Vagina (tissue), 2 donors: ENCODE data around the gene TMEM114. TPM values are rescaled to one million over a fixed set of nuclear protein-coding genes. Genes with fewer than 3 reads are reported as not detected.

Source experiments
- DNase-seq, 2 donors: peaks; one replicate each; pipeline ENCODE4 v3.0.0-alpha.2; 2017; ENCODE audit errors: extremely low spot score in 2 of 2
- H3K27ac ChIP-seq: fragments of 200-600 bp; sonication (generic); one replicate; pipeline ENCODE4 v1.5.1; 2019
- H3K27me3 ChIP-seq: fragments of 200-600 bp; sonication (generic); one replicate; pipeline ENCODE4 v1.5.1; 2019
- H3K36me3 ChIP-seq, 2 donors: fragments of 200-600 bp; sonication (generic); one replicate each; pipeline ENCODE4 v1.5.1; 2017 to 2019
- H3K4me1 ChIP-seq: fragments of 200-600 bp; sonication (generic); one replicate; pipeline ENCODE4 v1.5.1; 2019
- H3K4me3 ChIP-seq, 2 donors: fragments of 200-600 bp; sonication (generic); 1 replicate in 1 of 2; 2 replicates in 1 of 2; pipeline ENCODE4 v1.5.1; 2016 to 2019
- H3K9me3 ChIP-seq: fragments of 200-600 bp; sonication (generic); one replicate; pipeline ENCODE4 v1.5.1; 2019
- CTCF ChIP-seq, 3 experiments: fragments of 450-650 bp in 2 of 3; fragments of 200-600 bp in 1 of 3; sonication (generic) in 1 of 3; IDR thresholded peaks; one replicate each; pipeline ENCODE4 v1.5.1; 2017 to 2019; ENCODE audit warnings: antibody characterized with exemption in 3 of 3, mild to moderate bottlenecking in 2 of 3, moderate library complexity in 2 of 3
- POLR2A ChIP-seq, 2 donors: fragments of 450-650 bp; IDR thresholded peaks; one replicate each; pipeline ENCODE4 v1.6.1; 2017; ENCODE audit warnings: antibody characterized with exemption in 2 of 2, mild to moderate bottlenecking in 2 of 2, moderate library complexity in 2 of 2
- POLR2AphosphoS5 ChIP-seq, 2 donors: sonication (generic); formaldehyde crosslinking; IDR thresholded peaks; one replicate each; pipeline ENCODE4 v1.9.0; 2017; ENCODE audit warnings: antibody characterized with exemption in 2 of 2, mild to moderate bottlenecking in 2 of 2, low read depth in 1 of 2; ENCODE audit not compliant: insufficient read depth in 1 of 2
- intact Hi-C: fragments of 100-400 bp; cut with DNase I; formaldehyde crosslinking; loops from one replicate; pipeline ENCODE4 v1.15.1; 2023
- total RNA-seq: library from RNA; depleted of rRNA; stranded (reverse); fragments of >200 nt; gene quantifications from one replicate; pipeline ENCODE4 v1.2.3, GENCODE V29; 2016

TMEM114 gene
- total RNA-seq, 1 donor from 2014 or later = not detected

GRCh38 chr16:8576141-8577004 is 13.9 kb downstream of the TMEM114 start:
- no peak for DNase-seq
- H3K36me3 ChIP-seq = no peaks in the 10 kb centered on the region
- H3K27me3 ChIP-seq = no peaks in the 10 kb centered on the region
- H3K27ac ChIP-seq = no peak overlapping the region
- H3K4me3 ChIP-seq = no peak overlapping the region
- no peaks in the 10 kb centered on the region for H3K4me1 ChIP-seq
- H3K9me3 ChIP-seq = no peaks in the 10 kb centered on the region
- TF ChIP-seq POLR2AphosphoS5 (IDR thresholded peaks at IDR 0.05; ENCODE audit: insufficient read depth in 1 of 2, low read depth in 1 of 2) (no peak), POLR2A (IDR thresholded peaks at IDR 0.05) (no peak), CTCF (IDR thresholded peaks at IDR 0.05) (no peak)
- intact Hi-C loops = no loop called here

GRCh38 chr16:8575399-8575798 is 14.9 kb downstream of the TMEM114 start:
- no peak for DNase-seq
- Histone ChIP-seq H3K27ac (no peak overlapping the region), H3K36me3 (no peaks in the 10 kb centered on the region), H3K27me3 (no peaks in the 10 kb centered on the region), H3K9me3 (no peaks in the 10 kb centered on the region), H3K4me1 (no peaks in the 10 kb centered on the region), H3K4me3 (no peak overlapping the region)
- intact Hi-C loops = no loop called here
- no peak for TF ChIP-seq POLR2AphosphoS5 (IDR thresholded peaks at IDR 0.05; ENCODE audit: insufficient read depth in 1 of 2, low read depth in 1 of 2)
- TF ChIP-seq POLR2A (IDR thresholded peaks at IDR 0.05) = no peak
- no peak for TF ChIP-seq CTCF (IDR thresholded peaks at IDR 0.05)

GRCh38 chr16:8572919-8573724 is 17.2 kb downstream of the TMEM114 start:
- H3K36me3 ChIP-seq = no peaks in the 10 kb centered on the region
- TF ChIP-seq CTCF (IDR thresholded peaks at IDR 0.05) (no peak), POLR2A (IDR thresholded peaks at IDR 0.05) (no peak), POLR2AphosphoS5 (IDR thresholded peaks at IDR 0.05; ENCODE audit: insufficient read depth in 1 of 2, low read depth in 1 of 2) (no peak)
- no peaks in the 10 kb centered on the region for H3K27me3 ChIP-seq
- H3K27ac ChIP-seq = no peak overlapping the region
- H3K9me3 ChIP-seq = no peaks in the 10 kb centered on the region
- H3K4me3 ChIP-seq = no peak overlapping the region
- H3K4me1 ChIP-seq = no peaks in the 10 kb centered on the region
- DNase-seq = no peak
- intact Hi-C loops = no loop called here

GRCh38 chr16:8572063-8572918 is 18.0 kb downstream of the TMEM114 start:
- Histone ChIP-seq H3K27me3 (no peaks in the 10 kb centered on the region), H3K4me3 (no peak overlapping the region), H3K27ac (no peak overlapping the region), H3K36me3 (no peaks in the 10 kb centered on the region), H3K9me3 (no peaks in the 10 kb centered on the region), H3K4me1 (no peaks in the 10 kb centered on the region)
- intact Hi-C loops = no loop called here
- TF ChIP-seq CTCF (IDR thresholded peaks at IDR 0.05) (no peak), POLR2A (IDR thresholded peaks at IDR 0.05) (no peak), POLR2AphosphoS5 (IDR thresholded peaks at IDR 0.05; ENCODE audit: insufficient read depth in 1 of 2, low read depth in 1 of 2) (no peak)
- DNase-seq = no peak
